Fibroblast of skin of abdomen (primary cell): Measurements from ENCODE around the gene GAL3ST1. TPM values are rescaled to one million over a fixed set of nuclear protein-coding genes. Genes with fewer than 3 reads are reported as not detected.
A peak's percentile ranks its signal among the peaks of the same experiment; 100 is the strongest.
"Not testable (repeated sequence)": the region's sequence is repeated elsewhere in the genome, so short reads cannot be mapped to it uniquely, and the experiment has no call there.

Source experiments
- DNase-seq: peaks from one replicate; pipeline ENCODE4 v3.0.0-alpha.2; 2013
- polyA plus RNA-seq, 2 experiments: library from polyadenylated mRNA; unstranded; fragments of 120-200 nt; gene quantifications; one replicate each; pipeline ENCODE4 v1.2.1, GENCODE V29; 2013; ENCODE audit not compliant: insufficient read length in 2 of 2

The GAL3ST1 gene
- not detected for polyA plus RNA-seq (2013, experiment 1 of 2; ENCODE audit: insufficient read length)
- polyA plus RNA-seq (2013, experiment 2 of 2; ENCODE audit: insufficient read length), result 0.07 TPM

- no peak for DNase-seq
Measured at GRCh38 chr22:30574095-30574981, at the start of gene GAL3ST1. TSS of gene GAL3ST1 (minus strand) at chr22:30574665. CDS start at chr22:30557392, 17,273 bp downstream.

- not testable (repeated sequence) for DNase-seq
Measured at GRCh38 chr22:30619909-30620308, 45.4 kb upstream of the GAL3ST1 start.

GRCh38 chr22:30617819-30618218 lies 43.4 kb upstream of the GAL3ST1 start:
- no peak for DNase-seq

- DNase-seq, result no peak
Measured at GRCh38 chr22:30615543-30615954, 41.1 kb upstream of the GAL3ST1 start.

GRCh38 chr22:30614879-30615278 lies 40.4 kb upstream of the GAL3ST1 start:
- DNase-seq, result no peak

- DNase-seq, result no peak
Measured at GRCh38 chr22:30614268-30614667, 39.8 kb upstream of the GAL3ST1 start.

GRCh38 chr22:30612789-30613188 lies 38.3 kb upstream of the GAL3ST1 start:
- no peak for DNase-seq

GRCh38 chr22:30611197-30611596 lies 36.7 kb upstream of the GAL3ST1 start:
- no peak for DNase-seq

- no peak for DNase-seq
Measured at GRCh38 chr22:30610299-30610698, 35.8 kb upstream of the GAL3ST1 start.

GRCh38 chr22:30609260-30610185 lies 35.1 kb upstream of the GAL3ST1 start:
- DNase-seq, result peak; percentile 68

GRCh38 chr22:30607939-30608338 lies 33.5 kb upstream of the GAL3ST1 start:
- no peak for DNase-seq

GRCh38 chr22:30607300-30607930 lies 33.0 kb upstream of the GAL3ST1 start:
- DNase-seq, result no peak

GRCh38 chr22:30606455-30607299 lies 32.2 kb upstream of the GAL3ST1 start, which contains the start of gene TCN2:
TSS of gene TCN2 (plus strand) at chr22:30607174. CDS start at chr22:30607332, 158 bp downstream.
- DNase-seq, result peak; percentile 58

GRCh38 chr22:30605449-30606110 lies 31.1 kb upstream of the GAL3ST1 start:
- DNase-seq, result peak; percentile 21

- DNase-seq, result no peak
Measured at GRCh38 chr22:30604723-30605122, 30.3 kb upstream of the GAL3ST1 start.

GRCh38 chr22:30603801-30604200 lies 29.3 kb upstream of the GAL3ST1 start:
- DNase-seq, result no peak

- DNase-seq, result peak; percentile 23
Measured at GRCh38 chr22:30602049-30602448, 27.6 kb upstream of the GAL3ST1 start.

GRCh38 chr22:30601464-30601863 lies 27.0 kb upstream of the GAL3ST1 start:
- no peak for DNase-seq

- no peak for DNase-seq
Measured at GRCh38 chr22:30600921-30601320, 26.5 kb upstream of the GAL3ST1 start.

GRCh38 chr22:30598986-30599385 lies 24.5 kb upstream of the GAL3ST1 start:
- no peak for DNase-seq

GRCh38 chr22:30596886-30597285 lies 22.4 kb upstream of the GAL3ST1 start:
- no peak for DNase-seq
